ENCODE results near the gene CHIC1.

DNA sequence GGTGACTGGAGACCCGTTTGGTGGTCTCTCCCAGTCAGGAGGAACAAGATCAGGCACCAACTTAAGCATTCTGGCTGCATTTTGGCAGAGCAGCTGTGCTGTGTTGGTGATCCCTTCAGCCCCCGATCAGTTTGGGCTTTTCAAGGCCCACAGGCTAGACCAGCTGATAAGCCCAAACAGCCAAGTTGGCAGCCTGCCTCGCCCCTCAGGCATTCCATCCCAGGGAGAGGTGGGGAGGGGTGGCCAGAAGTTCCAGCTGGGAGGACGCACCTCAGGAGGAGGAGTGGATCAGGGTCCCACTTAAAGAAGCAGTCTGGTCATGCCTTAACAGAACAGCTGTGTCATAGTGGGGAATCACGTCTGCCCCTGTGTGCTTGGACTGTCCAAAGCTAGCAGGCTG is 105.8 kb downstream of the CHIC1 start:
- no peak for TF ChIP-seq POLR2A (IDR thresholded peaks at IDR 0.05)
- TF ChIP-seq, protein P1, sequence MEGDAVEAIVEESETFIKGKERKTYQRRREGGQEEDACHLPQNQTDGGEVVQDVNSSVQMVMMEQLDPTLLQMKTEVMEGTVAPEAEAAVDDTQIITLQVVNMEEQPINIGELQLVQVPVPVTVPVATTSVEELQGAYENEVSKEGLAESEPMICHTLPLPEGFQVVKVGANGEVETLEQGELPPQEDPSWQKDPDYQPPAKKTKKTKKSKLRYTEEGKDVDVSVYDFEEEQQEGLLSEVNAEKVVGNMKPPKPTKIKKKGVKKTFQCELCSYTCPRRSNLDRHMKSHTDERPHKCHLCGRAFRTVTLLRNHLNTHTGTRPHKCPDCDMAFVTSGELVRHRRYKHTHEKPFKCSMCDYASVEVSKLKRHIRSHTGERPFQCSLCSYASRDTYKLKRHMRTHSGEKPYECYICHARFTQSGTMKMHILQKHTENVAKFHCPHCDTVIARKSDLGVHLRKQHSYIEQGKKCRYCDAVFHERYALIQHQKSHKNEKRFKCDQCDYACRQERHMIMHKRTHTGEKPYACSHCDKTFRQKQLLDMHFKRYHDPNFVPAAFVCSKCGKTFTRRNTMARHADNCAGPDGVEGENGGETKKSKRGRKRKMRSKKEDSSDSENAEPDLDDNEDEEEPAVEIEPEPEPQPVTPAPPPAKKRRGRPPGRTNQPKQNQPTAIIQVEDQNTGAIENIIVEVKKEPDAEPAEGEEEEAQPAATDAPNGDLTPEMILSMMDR (IDR thresholded peaks at IDR 0.05): no peak

All from esophagus squamous epithelium (tissue), 4 donors.